HepG2 (cell line): ENCODE measurements around the gene TAF11. TPM values are rescaled to one million over a fixed set of nuclear protein-coding genes. Genes with fewer than 3 reads are reported as not detected.
A peak's percentile ranks its signal among the peaks of the same experiment; 100 is the strongest.

Source experiments
- AKAP8 ChIP-seq: sonication (generic); formaldehyde crosslinking; IDR thresholded peaks from 2 replicates; pipeline ENCODE4 v1.5.1; 2020; ENCODE audit warnings: mild to moderate bottlenecking, missing genetic modification reagents
- CBX1 ChIP-seq: IDR thresholded peaks from one replicate; pipeline ENCODE4 v1.6.1; 2016; ENCODE audit warnings: antibody characterized with exemption, low read depth
- ELF3 ChIP-seq: IDR thresholded peaks from 2 replicates; pipeline ENCODE4 v1.6.1; 2016; ENCODE audit warnings: missing genetic modification reagents, missing compliant biosample characterization
- FOXJ3 ChIP-seq: sonication (generic); formaldehyde crosslinking; IDR thresholded peaks from 2 replicates; pipeline ENCODE4 v1.4.0; 2020; ENCODE audit warnings: missing genetic modification reagents, mild to moderate bottlenecking, borderline replicate concordance
- GTF3A ChIP-seq: sonication (generic); formaldehyde crosslinking; conservative IDR thresholded peaks from 2 replicates; pipeline ENCODE4 v1.4.0; 2020; ENCODE audit warnings: mild to moderate bottlenecking, missing genetic modification reagents
- HMGXB4 ChIP-seq, 2 experiments: sonication (generic) in 1 of 2; formaldehyde crosslinking in 1 of 2; IDR thresholded peaks; 2 replicates each; pipeline versions ENCODE4 v1.4.0 to v1.6.1; 2018 to 2020; ENCODE audit warnings: missing genetic modification reagents in 2 of 2, borderline replicate concordance in 1 of 2, low read depth in 1 of 2, mild to moderate bottlenecking in 1 of 2, missing biosample characterization in 1 of 2
- IRX3 ChIP-seq: sonication (generic); formaldehyde crosslinking; IDR thresholded peaks from 2 replicates; pipeline ENCODE4 v1.8.1; 2023; ENCODE audit warnings: mild to moderate bottlenecking, low read depth, missing genetic modification reagents, borderline replicate concordance
- KMT2B ChIP-seq: IDR thresholded peaks from 2 replicates; pipeline ENCODE4 v1.6.1; 2016; ENCODE audit warnings: missing genetic modification reagents, missing compliant biosample characterization
- MED1 ChIP-seq: sonication (generic); formaldehyde crosslinking; IDR thresholded peaks from 2 replicates; pipeline ENCODE4 v1.4.0; 2020; ENCODE audit warnings: missing genetic modification reagents
- MED8 ChIP-seq: sonication (generic); formaldehyde crosslinking; IDR thresholded peaks from 2 replicates; pipeline ENCODE4 v1.8.1; 2023; ENCODE audit warnings: mild to moderate bottlenecking, missing genetic modification reagents; ENCODE audit not compliant: insufficient replicate concordance
- MIER3 ChIP-seq: IDR thresholded peaks from 2 replicates; pipeline ENCODE4 v1.6.1; 2016; ENCODE audit warnings: missing compliant biosample characterization, borderline replicate concordance
- RXRB ChIP-seq: IDR thresholded peaks from 2 replicates; pipeline ENCODE4 v1.6.1; 2016; ENCODE audit warnings: borderline replicate concordance, missing genetic modification reagents, missing compliant biosample characterization
- ZBTB25 ChIP-seq: IDR thresholded peaks from 2 replicates; pipeline ENCODE4 v1.6.1; 2018; ENCODE audit warnings: missing genetic modification reagents
- ZFX ChIP-seq: sonication (generic); formaldehyde crosslinking; IDR thresholded peaks from 2 replicates; pipeline ENCODE4 v1.4.0; 2020; ENCODE audit warnings: mild to moderate bottlenecking, low read depth, missing genetic modification reagents, moderate library complexity
- ZNF121 ChIP-seq: sonication (generic); formaldehyde crosslinking; IDR thresholded peaks from 2 replicates; pipeline ENCODE4 v1.5.0; 2020; ENCODE audit warnings: mild to moderate bottlenecking, missing genetic modification reagents
- ZNF431 ChIP-seq: sonication (generic); formaldehyde crosslinking; IDR thresholded peaks from 2 replicates; pipeline ENCODE4 v1.9.0; 2022; ENCODE audit warnings: missing genetic modification reagents, low read depth, mild to moderate bottlenecking, borderline replicate concordance
- ZNF556 ChIP-seq: sonication (generic); formaldehyde crosslinking; IDR thresholded peaks from 2 replicates; pipeline ENCODE4 v1.4.0; 2020; ENCODE audit warnings: mild to moderate bottlenecking, missing genetic modification reagents, borderline replicate concordance
- ZNF576 ChIP-seq: sonication (generic); formaldehyde crosslinking; IDR thresholded peaks from 2 replicates; pipeline ENCODE4 v1.4.0; 2020; ENCODE audit warnings: mild to moderate bottlenecking, missing genetic modification reagents
- ZNF616 ChIP-seq: sonication (generic); formaldehyde crosslinking; IDR thresholded peaks from 2 replicates; pipeline ENCODE4 v1.5.0; 2020; ENCODE audit warnings: low read depth, mild to moderate bottlenecking, missing genetic modification reagents
- ZNF75D ChIP-seq: sonication (generic); formaldehyde crosslinking; IDR thresholded peaks from 2 replicates; pipeline ENCODE4 v1.8.1; 2023; ENCODE audit warnings: missing genetic modification reagents, mild to moderate bottlenecking, borderline replicate concordance
- ZSCAN31 ChIP-seq: sonication (generic); formaldehyde crosslinking; IDR thresholded peaks from 2 replicates; pipeline ENCODE4 v1.5.0; 2020; ENCODE audit warnings: low read depth, mild to moderate bottlenecking, missing genetic modification reagents
- polyA plus RNA-seq, 8 experiments: library from polyadenylated mRNA; depleted of rRNA in 3 of 8; stranded (reverse) in 7 of 8; unstranded in 1 of 8; fragments of >200 nt; fragmentation: Illumina TruSeq in 4 of 8; extraction: Trizol in 4 of 8; gene quantifications; 2 replicates each; pipeline versions ENCODE4 v1.2.1 to v1.2.3, GENCODE V29; 2011 to 2016; ENCODE audit warnings: low read depth in 4 of 8, missing spikeins in 1 of 8, mixed read lengths in 1 of 8; ENCODE audit not compliant: insufficient read depth in 1 of 8
- total RNA-seq, 5 experiments: library from RNA; depleted of rRNA; stranded (reverse); fragments of >200 nt; fragmentation: Illumina TruSeq; extraction: Trizol; gene quantifications; 2 replicates each; pipeline ENCODE4 v1.2.3, GENCODE V29; 2016; ENCODE audit warnings: low read depth in 1 of 5
- TF ChIP-seq, protein P1 (sequence below): sonication (generic); formaldehyde crosslinking; IDR thresholded peaks from 2 replicates; pipeline ENCODE4 v1.5.1; 2020; ENCODE audit warnings: mild to moderate bottlenecking, moderate library complexity, missing genetic modification reagents

TAF11 gene
- total and polyA plus RNA-seq, 2 of the 13 experiments (the other 11 are each of a cell fraction or from before 2014, with no cell fraction given): 35.4 to 73.6 TPM

DNA sequence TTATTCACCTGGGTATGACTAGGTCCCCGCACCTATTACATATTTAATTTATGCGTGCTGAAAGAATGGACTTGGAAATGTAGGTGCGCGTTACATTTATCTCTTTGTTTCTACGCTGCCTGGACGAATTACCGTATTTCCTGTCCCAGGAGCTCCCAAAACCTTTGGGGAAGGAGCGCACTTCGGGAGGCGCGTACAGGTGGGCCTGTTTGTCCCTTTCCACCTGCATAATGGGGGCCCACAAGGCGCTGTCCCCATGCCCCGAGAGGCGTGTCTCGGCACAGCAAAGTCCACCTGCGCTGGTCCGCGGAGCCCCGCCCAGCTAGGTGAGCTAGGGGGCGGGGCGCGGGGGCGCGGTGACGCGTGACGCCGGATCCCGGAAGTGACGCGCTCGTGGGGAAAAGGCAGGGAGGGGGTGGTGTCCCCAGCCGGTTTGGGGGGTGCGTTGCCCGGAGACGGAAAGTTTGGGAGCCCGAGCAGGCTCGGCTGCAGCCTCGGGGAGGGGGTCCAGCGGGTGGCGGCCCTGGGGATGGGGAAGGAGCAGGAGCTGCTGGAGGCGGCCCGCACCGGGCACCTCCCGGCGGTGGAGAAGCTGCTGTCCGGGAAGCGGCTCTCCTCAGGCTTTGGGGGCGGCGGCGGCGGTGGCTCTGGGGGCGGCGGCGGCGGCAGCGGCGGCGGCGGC lies 1.2 kb upstream of the TAF11 start, which contains the start of gene ANKS1A (continued):
- peak; percentile 65 for TF ChIP-seq ELF3 (CRISPR knock-in tag)
- no peak for TF ChIP-seq AKAP8
- TF ChIP-seq MED1: peak; percentile 34; the same call in 1 of the 2 replicates
- 0 out of 2 replicates have a peak, but pooled peaks have one; percentile 36 for TF ChIP-seq ZSCAN31
- peak; percentile 64; the same call in 1 of the 2 replicates for TF ChIP-seq ZNF556 (CRISPR knock-in tag)
- TF ChIP-seq FOXJ3: no peak
- TF ChIP-seq, protein P1, sequence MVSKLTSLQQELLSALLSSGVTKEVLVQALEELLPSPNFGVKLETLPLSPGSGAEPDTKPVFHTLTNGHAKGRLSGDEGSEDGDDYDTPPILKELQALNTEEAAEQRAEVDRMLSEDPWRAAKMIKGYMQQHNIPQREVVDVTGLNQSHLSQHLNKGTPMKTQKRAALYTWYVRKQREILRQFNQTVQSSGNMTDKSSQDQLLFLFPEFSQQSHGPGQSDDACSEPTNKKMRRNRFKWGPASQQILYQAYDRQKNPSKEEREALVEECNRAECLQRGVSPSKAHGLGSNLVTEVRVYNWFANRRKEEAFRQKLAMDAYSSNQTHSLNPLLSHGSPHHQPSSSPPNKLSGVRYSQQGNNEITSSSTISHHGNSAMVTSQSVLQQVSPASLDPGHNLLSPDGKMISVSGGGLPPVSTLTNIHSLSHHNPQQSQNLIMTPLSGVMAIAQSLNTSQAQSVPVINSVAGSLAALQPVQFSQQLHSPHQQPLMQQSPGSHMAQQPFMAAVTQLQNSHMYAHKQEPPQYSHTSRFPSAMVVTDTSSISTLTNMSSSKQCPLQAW (CRISPR knock-in tag): peak; percentile 87
- 0 out of 2 replicates have a peak, but pooled peaks have one; percentile 23 for TF ChIP-seq ZNF576 (CRISPR knock-in tag)
- TF ChIP-seq MIER3 (CRISPR knock-in tag): 0 out of 2 replicates have a peak, but pooled peaks have one; percentile 70
- TF ChIP-seq HMGXB4 (CRISPR knock-in tag; IDR thresholded peaks at IDR 0.05; ENCODE audit: borderline replicate concordance in 1 of 2, low read depth in 1 of 2): peak; percentile 44 to 60; a peak in 2 of 4 replicates
- peak; percentile 81; the same call in 1 of the 2 replicates for TF ChIP-seq ZNF616 (CRISPR knock-in tag)
- peak; percentile 15; the same call in 1 of the 2 replicates for TF ChIP-seq GTF3A
- peak; percentile 55 for TF ChIP-seq MED8
- peak; percentile 79 for TF ChIP-seq ZFX (CRISPR knock-in tag)
- peak; percentile 87 for TF ChIP-seq KMT2B
- peak; percentile 90 for TF ChIP-seq CBX1
- TF ChIP-seq RXRB: peak; percentile 30; the same call in 1 of the 2 replicates
- no peak for TF ChIP-seq ZBTB25
- TF ChIP-seq ZNF431 (CRISPR knock-in tag): 0 out of 2 replicates have a peak, but pooled peaks have one; percentile 21
- TF ChIP-seq ZNF121 (CRISPR knock-in tag): no peak
- TF ChIP-seq ZNF75D (CRISPR knock-in tag): no peak
- TF ChIP-seq IRX3 (CRISPR knock-in tag): 0 out of 2 replicates have a peak, but pooled peaks have one; percentile 58
